Thyroid gland (tissue), 4 donors: ENCODE results near the gene MRNIP.

Experiments
- CTCF ChIP-seq, 6 experiments: fragments of 200-600 bp in 3 of 6; fragments of 450-650 bp in 3 of 6; sonication (generic) in 3 of 6; IDR thresholded peaks; one replicate each; pipeline ENCODE4 v1.5.1; 2016 to 2019; ENCODE audit warnings: antibody characterized with exemption in 6 of 6, mild to moderate bottlenecking in 2 of 6, inconsistent platforms in 1 of 6, moderate library complexity in 1 of 6
- POLR2A ChIP-seq, 2 donors: fragments of 450-650 bp; IDR thresholded peaks; one replicate each; pipeline ENCODE4 v1.6.1; 2017; ENCODE audit warnings: antibody characterized with exemption in 2 of 2, mild to moderate bottlenecking in 2 of 2, moderate library complexity in 1 of 2

- TF ChIP-seq CTCF (IDR thresholded peaks at IDR 0.05) (no peak), POLR2A (IDR thresholded peaks at IDR 0.05) (no peak)
Observed at GRCh38 chr5:179900711-179901110, 42.1 kb upstream of the MRNIP start.
